GM19193 (cell line): ENCODE measurements around the gene RNF121.
A peak's percentile ranks its signal among the peaks of the same experiment; 100 is the strongest.

Experiments used
- POLR2A ChIP-seq: IDR thresholded peaks from 4 replicates; pipeline ENCODE4 v1.6.1; 2011; ENCODE audit not compliant: insufficient read depth, insufficient read length; ENCODE audit errors: extremely low read depth

The RNF121 gene

GRCh38 chr11:72039031-72039855 is 110.4 kb downstream of the RNF121 start:
- TF ChIP-seq POLR2A = no peak

GRCh38 chr11:72039856-72040401 is 111.1 kb downstream of the RNF121 start:
- no peak for TF ChIP-seq POLR2A

GRCh38 chr11:72040491-72041363 is 111.9 kb downstream of the RNF121 start:
- peak; percentile 37 for TF ChIP-seq POLR2A

GRCh38 chr11:72041364-72042063 is 112.7 kb downstream of the RNF121 start:
- peak; percentile 57 for TF ChIP-seq POLR2A

GRCh38 chr11:72042064-72042745 is 113.4 kb downstream of the RNF121 start:
- no peak for TF ChIP-seq POLR2A

- no peak for TF ChIP-seq POLR2A
These were observed 117.0 kb downstream of the RNF121 start for GRCh38 chr11:72045849-72046248.
